LNCaP clone FGC (cell line): ENCODE measurements around the gene ZNF385D.

Source experiments
- DNase-seq: peaks from one replicate; pipeline ENCODE4 v3.0.0-alpha.2; 2011; ENCODE audit warnings: low read depth
- H3K4me3 ChIP-seq: 2 replicates; pipeline ENCODE4 v1.5.1; 2011; ENCODE audit warnings: mild to moderate bottlenecking, low read depth, low read length, control low read depth
- TF ChIP-seq, protein P1 (sequence below): IDR thresholded peaks from 2 replicates; pipeline ENCODE4 v1.5.1; 2012; ENCODE audit warnings: mild to moderate bottlenecking; ENCODE audit not compliant: control insufficient read depth, insufficient read depth; ENCODE audit errors: extremely low read depth

ZNF385D gene

DNA sequence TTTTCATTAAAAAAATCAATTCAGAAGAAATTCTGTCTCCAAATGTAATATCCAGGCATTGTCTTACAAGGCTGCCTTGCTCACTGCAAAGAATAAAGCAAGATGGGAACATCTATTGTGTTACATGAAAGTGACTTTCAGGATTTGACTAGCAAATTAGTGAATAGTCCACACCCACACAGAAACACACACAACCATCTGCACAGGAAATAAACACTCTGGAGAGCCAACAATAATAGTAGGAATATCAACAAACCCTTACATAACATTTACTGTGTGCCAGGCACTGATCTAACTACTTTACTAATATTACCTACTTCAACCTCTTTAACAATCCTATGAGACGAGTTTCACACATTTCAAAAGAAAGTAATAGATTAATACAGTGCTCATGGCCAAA is 28.9 kb upstream of the ZNF385D start:
- TF ChIP-seq, protein P1, sequence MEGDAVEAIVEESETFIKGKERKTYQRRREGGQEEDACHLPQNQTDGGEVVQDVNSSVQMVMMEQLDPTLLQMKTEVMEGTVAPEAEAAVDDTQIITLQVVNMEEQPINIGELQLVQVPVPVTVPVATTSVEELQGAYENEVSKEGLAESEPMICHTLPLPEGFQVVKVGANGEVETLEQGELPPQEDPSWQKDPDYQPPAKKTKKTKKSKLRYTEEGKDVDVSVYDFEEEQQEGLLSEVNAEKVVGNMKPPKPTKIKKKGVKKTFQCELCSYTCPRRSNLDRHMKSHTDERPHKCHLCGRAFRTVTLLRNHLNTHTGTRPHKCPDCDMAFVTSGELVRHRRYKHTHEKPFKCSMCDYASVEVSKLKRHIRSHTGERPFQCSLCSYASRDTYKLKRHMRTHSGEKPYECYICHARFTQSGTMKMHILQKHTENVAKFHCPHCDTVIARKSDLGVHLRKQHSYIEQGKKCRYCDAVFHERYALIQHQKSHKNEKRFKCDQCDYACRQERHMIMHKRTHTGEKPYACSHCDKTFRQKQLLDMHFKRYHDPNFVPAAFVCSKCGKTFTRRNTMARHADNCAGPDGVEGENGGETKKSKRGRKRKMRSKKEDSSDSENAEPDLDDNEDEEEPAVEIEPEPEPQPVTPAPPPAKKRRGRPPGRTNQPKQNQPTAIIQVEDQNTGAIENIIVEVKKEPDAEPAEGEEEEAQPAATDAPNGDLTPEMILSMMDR = no peak
- no peak for DNase-seq
- no peak overlapping the region for H3K4me3 ChIP-seq

DNA sequence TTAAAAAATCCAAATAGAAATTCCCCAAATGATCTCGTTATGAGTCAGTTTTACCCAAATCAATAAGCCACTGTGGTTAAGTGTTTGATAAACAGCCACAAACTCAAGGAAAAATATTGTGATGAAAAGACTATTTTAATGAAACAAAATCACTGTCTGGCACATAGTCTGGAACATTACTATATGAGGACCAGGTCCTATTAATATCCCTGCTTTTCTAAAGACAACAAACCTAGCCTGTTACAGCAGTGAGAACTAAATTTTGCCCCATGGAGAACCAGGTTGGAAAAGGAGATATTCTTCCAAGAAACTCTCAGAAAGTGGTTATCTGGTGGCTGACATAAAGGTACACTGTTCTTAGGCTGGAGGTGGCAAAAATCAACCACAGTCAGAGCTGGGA is 27.7 kb upstream of the ZNF385D start:
- no peak for DNase-seq
- TF ChIP-seq, protein P1 = no peak

DNA sequence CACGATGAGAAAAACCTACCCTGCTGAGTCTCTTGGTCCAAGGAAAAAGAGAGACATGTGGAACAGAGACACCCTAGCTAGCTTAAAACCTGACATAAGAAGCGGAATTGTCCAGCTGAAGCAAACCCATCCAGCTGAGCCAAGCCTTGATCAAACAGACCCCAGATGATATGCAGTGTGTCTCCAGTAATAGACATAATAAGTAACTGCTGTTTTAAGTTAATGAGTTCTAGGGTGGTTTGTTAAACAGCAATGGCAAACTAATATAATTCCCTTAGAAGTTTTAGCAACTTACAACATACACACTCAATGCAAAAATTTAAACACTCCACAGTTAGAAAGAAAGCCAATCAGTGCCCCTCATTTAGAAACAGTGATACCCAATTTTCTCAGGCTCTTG is 26.8 kb upstream of the ZNF385D start:
- DNase-seq = no peak
- no peak overlapping the region for H3K4me3 ChIP-seq
- TF ChIP-seq, protein P1 = no peak

More for the DNA sequence above, 27.7 kb upstream of the ZNF385D start:
- H3K4me3 ChIP-seq = no peak overlapping the region

DNA sequence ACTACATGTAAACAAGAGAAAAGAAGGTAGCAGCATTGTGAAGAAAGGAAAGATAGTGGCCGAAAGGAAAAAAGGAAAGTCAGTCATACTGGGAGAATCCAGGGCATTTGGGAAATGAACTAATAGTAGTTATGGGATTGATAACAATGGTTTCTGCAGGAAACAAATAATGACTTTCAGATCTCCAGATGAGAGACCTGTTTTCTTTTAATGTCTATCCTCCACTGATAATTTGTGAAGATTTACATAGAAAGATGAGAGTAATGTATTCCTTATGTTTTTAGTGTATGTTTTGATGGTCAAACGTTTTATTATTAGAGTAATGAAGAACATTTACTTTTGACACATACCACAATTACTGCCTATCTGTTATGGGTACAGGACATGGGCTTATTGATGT is 15.0 kb upstream of the ZNF385D start:
- H3K4me3 ChIP-seq = no peak overlapping the region
- no peak for DNase-seq
- TF ChIP-seq, protein P1 = no peak

DNA sequence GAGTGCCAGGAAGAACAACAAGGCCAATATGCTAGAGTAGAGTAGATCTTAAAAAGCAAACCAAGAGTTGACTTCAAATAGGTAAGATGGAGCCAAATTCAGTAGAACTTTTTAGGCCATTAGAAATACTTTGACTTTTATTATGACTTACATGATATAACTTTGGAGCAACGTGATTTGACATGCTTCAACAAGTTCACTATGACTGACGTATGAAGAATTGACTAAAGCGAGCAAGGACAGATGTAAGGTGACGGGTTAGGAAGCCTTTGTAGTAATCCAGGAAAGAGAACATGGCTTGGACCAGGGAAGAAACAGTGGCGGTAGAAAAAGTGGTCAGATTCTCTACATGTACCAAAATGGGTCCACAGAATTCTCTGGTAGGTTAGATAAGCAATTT is 4.9 kb upstream of the ZNF385D start:
- no peak for DNase-seq
- no peak overlapping the region for H3K4me3 ChIP-seq
- TF ChIP-seq, protein P1 = no peak

DNA sequence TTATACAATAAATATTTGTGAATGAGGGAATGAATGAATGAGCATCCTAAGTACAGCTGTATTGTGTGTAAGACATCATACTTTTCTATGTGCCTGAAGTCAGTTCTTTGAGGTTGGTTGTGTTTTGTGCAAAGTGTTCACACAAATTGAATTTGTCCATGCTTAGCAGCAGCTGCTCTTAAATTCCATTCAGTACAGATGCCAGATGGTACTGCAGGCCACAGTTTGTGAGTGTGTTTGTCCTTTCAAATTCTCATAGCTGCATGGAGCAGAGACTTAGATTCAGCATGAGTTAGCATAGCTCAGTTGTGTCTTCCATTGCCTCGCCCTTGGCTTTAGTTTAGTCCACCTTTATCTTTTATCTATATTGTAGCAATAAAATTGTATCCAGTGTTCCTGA is 3.8 kb upstream of the ZNF385D start:
- H3K4me3 ChIP-seq = no peak overlapping the region
- TF ChIP-seq, protein P1 = no peak
- peak; percentile 3 for DNase-seq

DNA sequence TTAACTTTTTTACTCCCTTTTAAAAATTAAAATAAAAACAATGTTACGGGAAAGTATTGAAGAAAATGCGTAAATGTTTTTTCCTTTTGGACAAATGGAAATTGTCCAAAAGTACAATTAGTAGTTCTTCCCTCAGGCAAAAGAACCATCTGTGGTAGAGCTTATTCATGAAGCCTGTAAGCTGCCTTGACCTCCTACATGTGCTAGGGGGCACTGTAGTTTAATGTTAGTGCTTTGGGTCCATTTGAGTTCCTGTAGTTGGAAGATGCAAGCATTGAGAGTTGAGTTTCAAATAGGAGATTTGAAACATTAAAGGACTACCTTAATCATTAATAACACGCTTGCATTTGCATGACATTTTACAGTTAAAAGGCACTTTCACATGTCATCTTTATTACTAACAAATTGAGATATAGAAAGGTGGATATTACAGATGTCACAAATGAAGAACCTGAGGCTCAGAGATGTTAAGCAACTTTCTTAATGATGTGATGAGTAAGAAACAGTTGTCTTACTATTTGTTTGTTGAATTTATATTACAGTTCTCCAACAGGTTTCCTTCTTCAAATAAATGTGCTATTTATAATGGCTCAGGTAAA is 1.8 kb upstream of the ZNF385D start:
- DNase-seq = peak; percentile 64
- TF ChIP-seq, protein P1 = peak; percentile 96

More for the DNA sequence above, 1.8 kb upstream of the ZNF385D start:
- no peak overlapping the region for H3K4me3 ChIP-seq
